Myocyte (in vitro differentiated cells): ENCODE data around the gene CELA3B. TPM values are rescaled to one million over a fixed set of nuclear protein-coding genes. Genes with fewer than 3 reads are reported as not detected.
"Not testable (repeated sequence)": the region's sequence is repeated elsewhere in the genome, so short reads cannot be mapped to it uniquely, and the experiment has no call there.

Experiments used
- DNase-seq: peaks from one replicate; pipeline ENCODE4 v3.0.0-alpha.2; 2012; ENCODE audit warnings: low read depth
- polyA plus RNA-seq: library from polyadenylated mRNA; unstranded; fragments of >200 nt; gene quantifications from one replicate; pipeline ENCODE4 v1.2.1, GENCODE V29; 2012; ENCODE audit warnings: missing spikeins
- total RNA-seq: library from RNA; depleted of rRNA; stranded (reverse); fragments of >200 nt; gene quantifications from 2 replicates; pipeline ENCODE4 v1.2.3, GENCODE V29; 2014

Gene CELA3B, protein sequence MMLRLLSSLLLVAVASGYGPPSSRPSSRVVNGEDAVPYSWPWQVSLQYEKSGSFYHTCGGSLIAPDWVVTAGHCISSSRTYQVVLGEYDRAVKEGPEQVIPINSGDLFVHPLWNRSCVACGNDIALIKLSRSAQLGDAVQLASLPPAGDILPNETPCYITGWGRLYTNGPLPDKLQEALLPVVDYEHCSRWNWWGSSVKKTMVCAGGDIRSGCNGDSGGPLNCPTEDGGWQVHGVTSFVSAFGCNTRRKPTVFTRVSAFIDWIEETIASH
- not detected in 2 replicates for total RNA-seq
- polyA plus RNA-seq: not detected

DNA sequence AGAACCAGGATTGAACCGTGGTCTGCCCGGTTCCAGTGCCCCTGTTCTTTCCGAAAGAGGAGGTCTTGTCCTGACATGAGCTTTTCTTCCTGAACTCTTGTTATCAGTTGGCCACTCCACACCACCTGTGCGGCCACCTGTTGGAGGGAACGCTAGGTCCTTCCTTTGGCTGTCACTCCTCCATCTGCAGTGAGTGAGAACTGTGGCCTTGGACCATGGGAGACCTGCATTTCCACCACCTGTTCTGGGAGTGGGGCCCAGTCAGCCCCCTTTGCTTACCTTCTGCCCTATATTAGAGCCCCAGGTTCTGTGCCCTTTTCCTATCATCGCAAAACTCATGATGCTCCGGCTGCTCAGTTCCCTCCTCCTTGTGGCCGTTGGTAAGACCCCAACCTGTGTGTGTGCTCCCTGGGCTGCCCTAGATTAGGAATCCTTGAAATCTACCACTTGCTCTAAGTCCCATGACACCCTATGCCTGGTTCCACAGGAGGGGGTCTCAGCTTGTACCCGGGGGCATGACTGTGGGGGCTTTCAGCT is at the start of gene CELA3B:
CELA3B (plus strand) TSS at position 320 of the 537 bp plus-strand sequence; CDS start at position 338, 18 bp downstream.
- DNase-seq: not testable (repeated sequence)

DNA sequence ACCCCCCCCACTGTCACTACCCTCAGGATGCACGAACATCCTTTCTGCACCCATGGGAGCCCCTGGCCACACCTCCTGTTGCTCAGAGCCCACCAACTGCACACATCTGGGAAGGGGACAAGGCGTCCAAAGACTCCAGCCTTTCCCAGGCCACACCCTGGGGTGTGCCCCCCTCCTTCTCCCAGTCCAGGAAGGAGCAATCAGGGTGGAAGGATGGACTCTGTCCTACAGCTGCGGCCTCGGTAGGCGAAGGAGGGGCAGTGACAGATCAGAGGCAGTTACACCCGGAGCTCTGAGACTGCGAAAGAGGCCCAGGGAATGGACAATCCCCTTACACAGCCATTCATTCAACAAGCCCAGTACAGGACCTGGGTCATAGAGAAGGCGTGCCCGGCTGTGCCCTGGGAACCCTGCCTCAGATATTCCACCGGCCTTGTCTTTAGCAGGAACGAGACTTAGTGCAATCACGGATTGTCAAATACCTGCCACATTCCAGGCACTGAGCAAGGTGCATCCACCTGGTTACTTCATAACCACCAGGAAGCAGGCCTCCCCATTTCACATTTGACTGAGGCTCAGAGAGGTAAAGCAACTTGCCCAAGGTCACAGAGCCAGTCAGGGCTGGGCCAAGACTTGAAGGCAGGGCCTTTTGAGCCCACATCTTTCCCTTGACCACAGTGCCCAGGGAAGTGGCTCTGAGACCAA is 49.1 kb upstream of the CELA3B start:
- DNase-seq: peak; percentile 85

- DNase-seq: no peak
Measured at GRCh38 chr1:21930080-21930571, 46.7 kb upstream of the CELA3B start.

DNA sequence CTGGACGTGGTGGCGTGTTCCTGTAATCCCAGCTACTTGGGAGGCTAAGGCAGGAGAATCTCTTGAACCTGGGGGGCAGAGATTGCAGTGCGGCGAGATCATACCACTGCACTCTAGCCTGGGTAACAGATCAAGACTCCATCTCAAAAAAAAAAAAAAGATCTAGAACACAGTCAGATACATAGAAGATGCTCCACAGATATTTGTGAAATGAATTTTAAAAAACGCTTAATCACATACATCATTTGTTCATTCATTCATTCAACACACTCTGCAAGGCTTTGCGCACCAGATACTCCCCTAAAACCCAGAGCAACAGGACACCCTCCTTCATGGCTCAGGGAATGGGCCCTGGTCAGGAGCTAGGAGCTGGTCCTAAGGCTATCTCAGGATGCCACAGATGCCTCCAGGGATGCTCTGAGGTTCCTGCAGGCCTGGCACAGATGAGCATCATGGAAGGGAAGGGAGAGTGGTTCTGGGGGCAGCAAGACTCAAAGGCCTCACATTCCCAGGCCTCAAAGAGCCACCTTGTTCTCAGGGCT is 46.1 kb upstream of the CELA3B start:
- DNase-seq: no peak

DNA sequence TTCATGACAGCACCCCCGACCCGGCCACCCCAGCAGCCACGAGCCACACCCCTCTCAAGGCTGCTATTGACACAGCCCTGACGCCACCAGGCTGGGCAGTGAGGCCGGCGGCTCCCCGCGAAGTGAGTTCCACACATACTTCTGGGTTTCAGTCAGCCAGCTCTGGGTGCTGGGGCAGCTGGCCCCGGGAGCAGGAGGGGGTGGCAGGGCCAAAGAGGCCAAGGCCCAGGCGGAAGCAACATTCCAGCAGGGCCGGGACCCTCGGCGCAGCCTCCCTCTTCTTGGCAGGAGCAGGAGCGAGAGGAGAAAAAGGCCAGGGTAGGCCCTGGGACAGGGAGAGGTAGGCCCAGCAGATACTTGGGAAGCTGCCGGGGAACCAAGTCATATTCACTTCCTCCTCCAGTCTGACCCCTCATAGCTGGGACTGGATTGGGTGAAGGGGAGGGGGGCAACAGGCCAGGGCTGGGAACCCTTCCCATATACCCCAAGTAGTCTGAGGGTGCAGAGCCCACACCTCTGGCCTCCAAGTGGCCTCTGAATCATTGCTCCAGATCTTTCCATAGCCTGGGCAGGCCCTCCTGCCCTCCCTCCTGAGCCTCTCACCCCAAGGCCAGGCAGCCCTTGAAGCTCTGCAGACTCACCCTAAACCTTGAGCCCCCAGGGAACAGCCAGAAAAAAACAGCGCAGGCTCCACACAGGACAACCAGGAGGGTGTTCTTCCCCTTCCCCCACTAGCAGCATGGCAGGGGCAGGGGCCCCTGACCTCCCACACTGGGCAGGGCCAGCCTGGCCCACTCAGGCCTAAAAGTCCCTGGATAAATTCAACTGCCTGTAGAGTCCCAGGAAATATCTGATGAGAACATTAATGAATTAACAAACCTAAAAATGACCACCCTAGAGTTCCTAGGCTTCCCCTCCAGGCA is 45.4 kb upstream of the CELA3B start:
- DNase-seq: peak; percentile 98

DNA sequence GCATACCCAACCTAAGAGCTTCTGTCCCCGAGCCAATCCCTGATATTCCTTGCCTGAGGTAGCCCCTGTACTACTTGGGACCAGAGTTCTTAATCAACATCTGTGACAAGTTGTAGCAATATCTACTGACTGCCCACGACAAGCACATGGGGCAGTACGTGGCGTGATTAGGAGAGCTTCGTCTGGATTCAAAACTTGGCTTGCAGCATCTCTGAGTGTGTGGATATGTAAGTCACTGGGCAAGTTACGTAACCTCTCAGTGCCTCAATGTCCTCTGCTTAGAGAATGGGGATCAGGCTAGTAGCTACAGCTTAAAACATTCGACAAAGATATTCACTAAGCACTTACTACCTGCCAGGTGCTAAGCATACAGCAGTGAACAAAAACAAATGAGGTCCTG is 44.7 kb upstream of the CELA3B start:
- peak; percentile 66 for DNase-seq

- DNase-seq: peak; percentile 87
Measured at GRCh38 chr1:21933397-21934248, 43.2 kb upstream of the CELA3B start.

DNA sequence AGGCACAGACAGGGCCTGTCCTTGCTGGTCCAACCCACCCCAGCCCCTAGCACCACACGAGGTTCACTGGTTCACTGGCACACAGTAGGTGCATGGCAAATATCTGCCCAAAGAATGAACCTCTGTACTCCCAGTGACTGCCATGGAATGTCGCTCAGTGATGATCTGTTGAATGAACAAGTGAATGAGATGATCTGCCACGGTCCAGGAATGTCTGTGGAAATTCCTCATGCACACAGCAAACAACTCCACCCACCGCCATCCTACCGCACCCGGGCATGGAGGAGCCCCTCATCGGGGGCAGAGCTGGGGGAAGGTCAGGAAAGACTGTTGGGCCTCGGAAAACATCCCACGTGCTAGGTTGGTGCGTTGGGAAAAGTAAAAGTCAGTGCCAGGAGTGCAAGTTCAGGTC is 41.4 kb upstream of the CELA3B start:
- DNase-seq: peak; percentile 85

DNA sequence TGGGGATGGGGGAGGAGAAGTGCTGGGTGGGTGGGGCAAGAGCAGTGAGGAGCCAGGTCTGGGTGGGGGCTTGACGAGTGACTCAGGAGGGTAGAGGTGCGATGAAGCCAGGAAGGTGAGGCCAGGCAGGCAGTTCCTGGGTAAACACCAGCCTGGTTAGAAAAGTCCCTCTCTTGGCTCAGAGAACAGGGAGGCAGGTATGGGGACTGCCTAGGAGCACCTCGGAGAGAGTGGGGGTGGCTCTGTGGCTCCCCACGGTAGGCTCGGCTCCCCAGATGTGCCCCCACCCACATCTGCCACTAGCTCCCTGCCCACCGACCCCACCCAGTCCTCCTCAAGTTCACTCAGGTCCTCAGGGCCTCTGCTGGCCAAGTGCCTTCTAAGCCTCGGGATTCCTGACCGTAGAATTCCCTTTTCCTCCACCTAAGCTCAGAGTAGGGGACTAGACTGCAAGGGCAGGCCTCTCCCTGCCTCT is 40.9 kb upstream of the CELA3B start:
- DNase-seq: no peak

- no peak for DNase-seq
Measured at GRCh38 chr1:21936366-21937031, 40.3 kb upstream of the CELA3B start.

DNA sequence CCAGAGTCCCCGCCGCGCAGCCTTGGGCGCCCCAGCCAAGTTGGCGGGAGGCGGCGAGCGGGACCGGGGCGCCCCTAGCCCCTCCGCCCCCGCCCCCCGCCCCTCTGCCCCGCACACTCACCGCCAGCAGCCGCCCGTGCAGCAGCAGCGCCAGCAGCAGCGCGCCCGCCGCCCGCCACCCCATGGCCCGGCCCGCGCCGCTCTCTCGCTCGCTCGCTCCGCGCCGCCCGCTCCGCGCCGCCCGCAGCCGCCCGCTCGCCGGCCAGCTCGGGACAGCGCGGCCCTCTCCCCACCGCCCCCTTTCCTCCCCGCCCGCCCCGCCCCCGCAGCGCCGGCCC is 39.8 kb upstream of the CELA3B start, which contains the start of gene HSPG2:
HSPG2 (minus strand) TSS at position 277 of the 338 bp plus-strand sequence; CDS start at position 184, 93 bp downstream.
- no peak for DNase-seq

DNA sequence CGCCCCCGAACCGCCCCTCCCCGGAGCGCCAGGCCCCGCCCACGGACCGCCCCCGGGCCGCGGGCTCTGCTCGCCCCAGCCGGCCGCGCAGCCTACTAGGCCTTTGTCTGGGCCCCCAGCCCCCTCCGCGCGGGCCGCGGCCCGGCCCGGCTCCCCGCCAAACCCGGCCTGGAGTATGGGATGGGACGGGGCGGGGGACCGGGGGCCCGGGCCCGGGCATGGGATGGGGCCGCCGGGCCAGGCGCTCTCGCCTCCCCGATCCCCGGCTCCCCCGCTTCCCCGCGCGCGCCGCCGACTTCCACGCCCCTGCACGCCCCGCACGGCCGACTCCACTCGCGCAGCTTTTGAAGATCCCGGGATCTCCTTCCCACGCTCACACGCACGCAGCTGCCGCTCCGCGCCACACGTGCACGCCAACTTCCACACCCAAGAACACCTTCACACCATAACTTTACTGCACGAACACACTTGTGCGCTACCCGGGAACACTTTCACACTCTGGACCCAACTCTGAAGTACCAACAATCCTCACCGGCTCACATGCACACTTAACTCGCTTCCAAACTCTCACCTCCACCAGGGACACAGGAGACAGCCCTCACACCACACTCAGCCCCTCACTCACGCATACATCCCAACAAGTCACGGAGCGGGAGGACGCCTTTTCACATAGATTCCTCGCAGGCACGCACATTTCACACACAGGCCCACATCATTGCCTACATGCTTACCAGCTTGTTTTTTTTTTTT is 39.3 kb upstream of the CELA3B start:
- DNase-seq: peak; percentile 86

- no peak for DNase-seq
Measured at GRCh38 chr1:21938732-21939538, 37.9 kb upstream of the CELA3B start.

DNA sequence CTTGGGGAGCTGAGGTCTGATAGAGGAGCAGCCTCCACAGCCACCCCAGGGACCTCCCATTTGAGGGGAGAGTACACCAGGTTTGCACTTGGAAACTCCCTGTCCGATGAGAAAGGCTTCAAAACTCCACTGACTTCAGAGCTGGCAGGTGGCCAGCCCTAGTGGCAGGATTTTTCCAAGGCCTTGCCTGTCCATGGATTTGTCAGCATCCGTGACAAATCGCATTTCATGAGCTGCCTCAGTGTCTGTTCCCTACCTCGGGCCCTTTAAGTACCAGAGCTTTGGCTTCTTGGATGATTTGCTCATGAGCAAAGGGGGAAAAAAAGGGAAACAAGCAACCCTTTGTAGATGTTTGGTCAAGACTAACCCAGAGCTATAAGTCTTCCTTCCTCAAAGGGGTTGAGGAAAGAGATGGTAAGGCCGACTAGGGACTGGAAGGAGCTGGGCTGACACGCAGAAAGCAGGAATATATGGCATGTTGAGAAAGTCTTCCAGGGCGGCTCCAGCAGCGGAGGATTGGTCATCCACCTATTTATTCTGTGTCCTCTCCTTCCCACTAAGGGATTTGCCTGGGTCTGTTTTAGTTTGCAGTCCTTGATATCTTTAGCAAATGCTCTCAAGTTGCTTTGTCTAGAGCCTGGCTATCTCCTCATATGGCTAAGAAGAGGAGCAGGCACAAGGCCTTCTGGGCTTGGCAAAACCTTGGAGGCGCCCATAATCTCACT is 37.0 kb upstream of the CELA3B start:
- DNase-seq: peak; percentile 96

DNA sequence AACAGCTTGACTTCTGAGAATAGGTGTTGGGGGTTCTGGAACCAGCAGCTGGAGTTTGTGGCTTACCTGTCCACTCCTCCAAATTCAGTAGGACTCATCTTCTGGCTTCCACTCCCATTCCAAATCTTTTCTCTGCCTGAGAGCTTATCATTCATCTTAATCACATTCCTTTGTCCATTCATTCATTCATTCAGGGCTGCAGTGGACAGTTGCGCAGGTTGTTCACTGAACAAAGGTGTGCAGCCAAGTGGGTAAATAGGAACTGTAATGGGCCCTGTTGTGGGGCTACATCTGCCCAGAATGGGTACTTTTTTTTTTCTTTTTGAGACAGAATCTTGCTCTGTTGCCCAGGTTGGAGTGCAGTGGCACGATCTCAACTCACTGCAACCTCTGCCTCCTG is 36.3 kb upstream of the CELA3B start:
- no peak for DNase-seq

DNA sequence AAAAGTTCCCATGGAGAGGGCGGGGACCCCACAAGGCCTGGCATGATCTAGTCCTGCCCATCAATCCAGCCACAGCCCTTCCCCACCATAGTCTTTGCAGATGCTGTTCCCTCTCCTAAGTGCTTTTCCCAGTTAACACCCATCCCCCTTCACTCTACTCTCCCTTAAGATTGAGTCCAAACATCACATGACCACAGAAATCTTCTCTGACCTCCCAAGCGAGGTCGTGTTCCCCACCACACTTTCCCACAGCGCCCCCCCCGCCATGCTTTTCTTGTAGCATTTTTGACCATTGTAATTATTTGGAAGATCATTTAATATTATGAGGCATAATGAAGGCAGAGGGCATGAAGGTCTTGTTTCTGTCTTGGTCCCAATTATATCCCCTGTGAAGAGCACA is 35.5 kb upstream of the CELA3B start:
- DNase-seq: no peak

DNA sequence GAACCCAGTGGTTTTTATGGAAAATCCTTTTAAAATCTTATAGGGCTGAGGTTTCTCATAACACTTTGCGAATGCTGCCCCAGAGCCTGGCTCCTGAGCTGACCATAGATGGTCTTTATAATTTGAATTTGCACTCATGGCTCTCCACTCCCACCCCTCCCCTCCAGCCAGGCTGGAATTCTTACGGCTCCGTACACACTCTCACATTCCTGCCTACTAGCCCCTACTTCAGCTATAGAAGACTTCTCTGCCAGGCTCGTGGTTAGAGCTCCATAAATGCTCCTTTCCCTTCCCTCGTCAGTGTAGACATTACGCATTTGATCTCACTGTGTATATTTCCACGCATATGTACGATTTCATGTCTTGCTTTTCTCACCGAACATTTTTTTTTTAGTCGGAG is 34.4 kb upstream of the CELA3B start:
- no peak for DNase-seq
